T-helper 2 cell (primary cell): ENCODE results near the gene OTUD3.
"Not testable (repeated sequence)": the region's sequence is repeated elsewhere in the genome, so short reads cannot be mapped to it uniquely, and the experiment has no call there.

Source experiments
- DNase-seq, 5 experiments: peaks; one replicate each; pipeline versions ENCODE4 v3.0.0 to v3.0.0-alpha.2; 2012 to 2022
- total RNA-seq, 2 donors: gene quantifications; one replicate each; lab custom pipeline; 2026; lab: John Stamatoyannopoulos, UW

The OTUD3 gene
- 34.3 to 36.2 reads per million in 2 donors for total RNA-seq

DNA sequence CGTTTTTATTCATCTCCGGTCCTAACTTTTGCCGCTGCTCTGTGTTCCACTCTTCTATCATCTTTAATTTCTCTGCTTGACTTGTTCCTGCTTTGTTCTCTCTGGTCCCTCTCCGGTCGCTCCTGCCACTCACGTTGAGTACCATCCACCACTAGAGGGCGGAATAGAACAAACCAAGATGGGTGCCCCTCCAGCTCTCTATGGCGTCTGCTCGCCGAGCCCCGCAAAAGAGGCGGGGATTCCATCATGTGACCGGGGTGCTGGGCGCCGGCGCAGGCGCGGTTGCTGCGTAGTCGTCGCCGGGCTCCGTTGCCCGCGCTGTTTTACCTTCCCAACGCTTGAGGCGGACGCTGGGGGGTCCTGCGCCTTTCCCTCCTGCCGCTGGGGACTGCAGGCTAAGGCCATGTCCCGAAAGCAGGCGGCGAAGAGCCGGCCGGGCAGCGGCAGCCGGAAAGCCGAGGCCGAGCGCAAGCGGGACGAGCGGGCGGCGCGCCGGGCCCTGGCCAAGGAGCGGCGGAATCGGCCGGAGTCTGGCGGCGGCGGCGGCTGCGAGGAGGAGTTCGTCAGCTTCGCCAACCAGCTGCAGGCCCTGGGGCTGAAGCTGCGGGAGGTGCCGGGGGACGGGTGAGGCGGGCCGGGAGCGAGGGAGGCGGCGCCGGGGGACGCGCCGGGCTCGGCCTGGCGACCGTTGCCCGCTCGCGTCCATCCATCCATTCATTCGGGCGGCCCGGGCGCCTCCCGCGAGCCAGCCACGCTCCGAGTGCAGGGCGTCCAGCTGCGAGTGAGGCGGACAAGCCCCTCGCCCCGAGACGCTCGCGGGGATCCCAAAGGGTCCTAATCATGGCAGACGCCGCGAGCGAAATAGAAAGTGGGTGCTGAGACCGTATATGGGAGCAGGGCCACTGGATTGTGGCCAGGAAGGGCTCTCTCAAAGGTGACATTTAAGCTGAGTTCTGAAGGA, at the start of gene OTUD3:
TSS of gene OTUD3 (plus strand) at position 285 of the 961 bp plus-strand sequence. CDS start at position 404, 119 bp downstream.
- peak; percentile 85 to 97 (median 93) for DNase-seq

DNA sequence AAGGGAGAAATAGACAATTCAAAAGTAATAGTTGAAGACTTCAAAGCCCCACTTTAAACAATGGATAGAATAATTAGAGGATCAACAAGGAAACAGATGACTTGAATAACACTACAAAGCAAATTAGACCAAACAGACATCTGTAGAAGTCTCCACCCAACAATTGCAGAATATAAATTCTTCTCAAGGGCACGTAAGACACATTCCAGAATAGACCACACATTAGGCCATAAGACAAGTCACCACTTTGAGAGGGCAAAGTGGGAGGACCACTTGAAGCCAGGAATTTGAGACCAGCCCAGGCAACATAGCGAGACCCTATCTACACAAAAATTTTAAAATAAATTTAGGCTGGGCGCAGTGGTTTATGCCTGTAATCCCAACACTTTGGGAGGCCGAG, 46.6 kb upstream of the OTUD3 start:
- no peak for DNase-seq

GRCh38 chr1:19837866-19838265, 44.3 kb upstream of the OTUD3 start:
- DNase-seq = no peak

GRCh38 chr1:19840228-19840627, 42.0 kb upstream of the OTUD3 start:
- DNase-seq = no peak

DNA sequence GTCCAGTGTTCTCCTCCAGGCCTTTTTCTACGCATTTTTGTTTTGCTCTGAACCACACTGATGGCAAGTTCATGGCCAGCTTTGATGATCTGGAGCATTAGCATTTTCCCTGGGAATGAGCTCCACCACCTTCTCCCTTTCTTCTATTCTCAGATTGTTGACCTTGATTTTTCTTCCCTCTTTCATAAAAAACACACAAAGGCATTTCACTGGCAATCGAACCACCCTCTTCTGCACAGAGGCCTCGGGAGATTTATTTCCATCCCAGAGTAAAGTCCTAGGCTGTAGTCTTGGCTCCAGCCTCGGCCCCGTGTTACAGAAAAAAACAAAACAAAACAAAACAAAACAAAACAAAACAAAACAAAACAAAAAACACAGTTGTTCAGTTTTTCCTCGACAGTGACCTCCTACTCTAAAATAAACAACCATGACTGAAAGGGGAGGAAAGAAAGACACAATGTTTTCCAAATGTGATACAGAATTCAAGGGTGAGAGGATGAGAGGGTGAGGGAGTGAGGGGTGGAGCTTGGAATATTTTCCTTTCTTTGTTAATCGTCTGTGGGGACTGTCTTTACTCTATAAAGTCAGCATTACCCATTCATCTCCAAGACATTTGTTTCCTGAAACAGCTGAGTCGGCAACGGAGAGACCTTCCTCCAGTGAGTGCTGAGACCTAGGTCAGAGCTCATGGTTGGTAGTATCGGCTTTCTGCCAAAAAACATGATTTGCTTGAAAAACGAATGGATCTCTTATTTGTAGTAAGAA, 37.3 kb upstream of the OTUD3 start:
- no peak for DNase-seq

- DNase-seq = no peak
Observed at GRCh38 chr1:19845555-19845954, 36.6 kb upstream of the OTUD3 start.

DNA sequence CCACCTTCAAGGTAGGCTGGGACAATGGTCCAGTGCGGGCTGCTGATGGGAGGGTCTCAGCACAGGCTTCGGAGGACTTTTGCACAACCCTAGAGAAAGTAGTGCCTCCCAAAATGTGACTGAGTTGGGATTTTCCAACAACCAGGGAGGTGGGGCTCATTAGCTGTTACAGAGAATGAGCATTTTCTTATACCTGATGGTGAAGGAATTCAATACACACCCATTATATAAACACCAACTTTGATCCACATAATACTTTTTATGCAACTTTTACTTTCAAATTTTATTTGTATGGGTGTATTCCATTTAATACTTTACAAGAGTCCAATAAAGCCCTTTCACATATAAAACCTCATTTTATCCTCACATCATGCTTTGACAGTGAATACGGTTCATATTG, 35.9 kb upstream of the OTUD3 start:
- DNase-seq = no peak

DNA sequence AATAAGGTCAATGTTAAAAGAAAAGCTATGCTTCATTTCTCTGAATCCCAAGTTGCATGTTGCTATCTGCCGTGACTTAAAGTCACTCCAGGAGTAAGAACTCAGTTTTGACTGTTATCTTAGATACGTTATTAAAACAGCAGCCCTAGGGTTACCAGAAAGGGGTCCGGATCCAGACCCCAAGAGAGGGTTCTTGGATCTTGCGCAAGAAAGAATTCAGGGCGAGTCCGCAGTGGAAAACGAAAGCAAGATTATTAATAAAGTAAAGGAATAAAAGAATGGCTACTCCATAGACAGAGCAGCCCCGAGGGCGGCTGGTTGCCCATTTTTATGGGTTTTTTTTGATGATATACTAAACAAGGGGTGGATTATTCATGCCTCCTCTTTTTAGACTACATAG, 34.9 kb upstream of the OTUD3 start:
- not testable (repeated sequence) for DNase-seq

GRCh38 chr1:19849307-19849706, 32.9 kb upstream of the OTUD3 start:
- DNase-seq = not testable (repeated sequence)

DNA sequence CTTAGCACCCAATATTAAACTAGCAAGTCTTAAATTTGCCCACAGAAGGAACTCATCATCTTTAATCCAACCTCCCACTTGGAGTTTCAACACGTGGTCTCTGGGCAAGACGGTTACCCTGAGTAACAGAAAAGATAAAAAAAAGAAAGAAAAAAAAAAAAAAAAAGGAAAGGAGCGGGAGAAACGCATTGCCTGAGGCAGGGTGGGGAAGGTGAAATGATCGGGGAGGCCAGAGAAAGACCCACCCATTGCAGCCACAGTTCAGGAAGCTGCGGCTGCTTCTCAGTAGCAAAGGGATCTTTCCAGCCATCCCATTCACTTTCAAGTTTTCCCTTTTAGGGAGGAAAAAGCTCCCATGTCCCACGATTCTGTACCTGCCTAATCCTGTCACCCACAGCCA, 32.0 kb upstream of the OTUD3 start:
- DNase-seq = no peak

- DNase-seq = no peak
Observed at GRCh38 chr1:19852036-19852435, 30.2 kb upstream of the OTUD3 start.

GRCh38 chr1:19854866-19855265, 27.3 kb upstream of the OTUD3 start:
- DNase-seq = no peak

- no peak for DNase-seq
Observed at GRCh38 chr1:19858893-19859292, 23.3 kb upstream of the OTUD3 start.

DNA sequence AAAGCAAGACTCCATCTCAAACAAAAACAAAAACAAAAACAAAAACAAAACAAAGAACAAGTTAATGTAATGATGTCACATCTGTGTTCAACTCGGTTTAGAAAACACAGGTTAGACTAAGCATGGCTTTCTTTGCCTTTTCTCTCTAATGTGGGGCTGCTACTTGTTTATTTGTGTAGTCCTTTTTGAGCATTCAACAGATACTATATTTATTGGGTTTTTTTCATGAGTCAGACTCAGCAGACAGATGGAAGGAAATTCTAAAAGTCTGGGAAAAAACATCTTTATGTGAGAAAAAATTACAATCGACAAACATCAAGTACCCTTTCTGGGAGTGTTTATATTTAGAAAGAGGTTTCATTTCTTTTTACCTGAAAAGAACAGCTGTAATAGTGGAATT, 22.3 kb upstream of the OTUD3 start:
- no peak for DNase-seq

DNA sequence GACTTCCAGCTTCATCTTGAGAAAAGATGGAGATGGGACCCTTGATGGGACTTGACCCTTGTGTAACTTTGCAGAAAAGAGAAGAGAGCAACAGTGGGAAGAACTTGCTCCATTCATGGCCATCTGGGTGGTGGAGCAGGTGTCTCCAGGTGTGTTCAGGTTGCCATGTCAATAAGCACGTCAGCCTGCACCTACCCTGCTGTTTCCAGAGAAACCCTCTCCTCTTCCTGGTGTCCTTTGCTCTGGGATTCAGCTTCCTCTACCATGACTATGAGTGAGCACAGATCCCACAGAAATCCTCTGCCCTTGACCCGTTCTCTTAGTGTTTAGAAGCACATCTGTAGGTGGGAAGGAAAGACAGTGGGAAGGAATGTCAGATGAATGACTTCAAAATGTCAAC, 21.8 kb upstream of the OTUD3 start:
- DNase-seq = no peak

DNA sequence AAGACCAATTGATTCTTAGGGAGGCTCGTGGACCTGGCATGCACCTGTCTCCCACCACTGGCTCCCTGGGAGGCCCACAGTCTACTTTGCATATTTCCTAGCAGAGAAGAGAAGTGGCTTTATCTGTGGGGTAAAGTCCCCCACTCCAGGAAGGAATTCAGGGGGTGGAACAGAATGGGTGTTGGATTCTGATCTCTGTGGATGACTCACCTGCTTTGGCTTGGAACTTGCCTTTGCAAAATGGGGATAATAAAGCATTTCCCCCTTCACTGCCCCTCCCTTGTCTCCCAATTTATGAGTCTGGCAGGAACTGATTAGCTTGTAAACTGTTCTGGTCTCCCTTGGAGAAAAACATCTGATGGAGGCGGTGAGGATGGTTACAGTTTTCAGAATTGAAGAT, 21.2 kb upstream of the OTUD3 start:
- no peak for DNase-seq

GRCh38 chr1:19861842-19862530, 20.2 kb upstream of the OTUD3 start:
- DNase-seq = no peak

DNA sequence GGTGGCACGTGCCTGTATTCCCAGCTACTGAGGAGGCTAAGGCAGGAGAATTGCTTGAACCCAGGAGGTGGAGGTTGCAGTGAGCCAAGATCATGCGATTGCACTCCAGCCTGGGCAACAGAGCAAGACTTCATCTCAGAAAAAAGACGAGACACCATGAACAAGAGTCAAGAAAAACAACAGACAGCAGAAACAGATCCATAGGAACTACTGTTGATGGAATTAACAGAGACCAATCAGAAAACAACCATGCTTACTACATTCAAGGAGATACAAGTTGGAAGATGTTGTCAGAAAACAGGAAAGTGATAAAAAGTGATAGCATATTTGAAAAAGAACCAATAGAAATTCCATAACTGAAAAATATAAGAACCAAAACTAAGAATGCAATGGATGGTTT, 19.3 kb upstream of the OTUD3 start:
- DNase-seq = no peak

DNA sequence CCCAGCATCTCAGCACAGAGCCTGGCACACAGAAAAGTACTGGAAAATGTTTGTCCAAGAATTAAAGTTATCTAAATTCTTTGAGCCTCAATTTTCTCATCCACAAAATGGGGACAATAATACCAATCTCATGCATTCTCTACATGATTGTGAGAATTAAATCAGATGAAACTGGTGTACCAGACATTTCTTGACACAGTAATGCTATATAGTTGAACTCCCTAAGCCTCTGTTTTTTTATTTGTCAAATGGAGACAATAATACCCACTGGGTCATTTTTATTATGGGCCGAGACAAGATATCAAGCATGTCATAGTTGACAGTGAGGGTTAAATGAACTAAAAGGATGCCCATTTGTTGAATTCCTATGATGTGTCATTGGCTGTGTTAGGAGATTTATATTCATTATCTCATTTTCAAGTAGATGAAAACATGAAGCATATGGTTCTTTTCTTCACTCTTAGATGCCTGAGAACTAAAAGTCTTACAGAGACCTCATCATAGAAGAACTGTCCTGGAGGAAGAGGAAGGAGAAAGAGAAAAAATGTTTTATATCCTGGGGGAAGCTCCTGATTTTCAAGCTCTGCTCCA, 17.5 kb upstream of the OTUD3 start:
- no peak for DNase-seq

DNA sequence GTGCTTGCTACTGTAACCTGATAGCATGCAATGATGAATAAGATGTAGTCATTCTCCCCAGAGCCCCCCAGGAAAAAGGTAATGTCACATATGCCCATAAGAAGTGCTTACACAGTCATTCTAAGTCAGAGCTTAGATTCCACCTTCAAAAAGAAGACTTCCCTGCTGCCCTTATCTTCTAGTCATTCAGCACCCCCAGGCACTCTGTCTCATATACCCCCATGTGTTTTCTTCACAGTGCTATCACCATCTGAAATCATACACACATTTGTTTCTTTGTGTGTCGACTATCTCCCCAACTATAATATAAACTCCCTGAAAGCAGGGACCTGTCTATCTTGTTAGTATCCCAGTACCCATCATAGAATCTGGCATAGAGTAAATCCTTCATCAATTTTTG, 16.2 kb upstream of the OTUD3 start:
- no peak for DNase-seq

- DNase-seq = no peak
Observed at GRCh38 chr1:19866758-19867157, 15.4 kb upstream of the OTUD3 start.

DNA sequence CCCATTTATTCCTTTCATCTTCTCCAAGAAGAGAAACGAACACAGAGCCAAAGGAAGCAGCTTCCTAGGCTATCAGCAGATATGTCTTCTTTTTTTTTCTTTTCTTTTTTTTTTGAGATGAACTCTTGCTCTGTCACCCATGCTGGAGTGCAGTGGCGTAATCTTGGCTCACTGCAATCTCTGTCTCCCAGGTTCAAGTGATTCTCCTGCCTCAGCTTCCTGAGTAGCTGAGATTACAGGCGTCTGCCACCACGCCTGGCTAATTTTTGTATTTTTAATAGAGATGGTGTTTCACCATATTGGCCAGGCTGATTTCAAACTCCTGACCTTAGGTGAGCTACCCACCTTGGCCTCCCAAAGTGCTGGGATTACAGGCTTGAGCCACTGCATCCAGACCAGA, 13.6 kb upstream of the OTUD3 start:
- not testable (repeated sequence) for DNase-seq

- DNase-seq = not testable (repeated sequence)
Observed at GRCh38 chr1:19869453-19869852, 12.7 kb upstream of the OTUD3 start.
